Measurements from ENCODE around the gene ASXL3. TPM values are rescaled to one million over a fixed set of nuclear protein-coding genes. Genes with fewer than 3 reads are reported as not detected.

Gene ASXL3
- total and polyA plus RNA-seq, 2 donors from 2014 or later = 0.71 to 10.4 TPM

DNA sequence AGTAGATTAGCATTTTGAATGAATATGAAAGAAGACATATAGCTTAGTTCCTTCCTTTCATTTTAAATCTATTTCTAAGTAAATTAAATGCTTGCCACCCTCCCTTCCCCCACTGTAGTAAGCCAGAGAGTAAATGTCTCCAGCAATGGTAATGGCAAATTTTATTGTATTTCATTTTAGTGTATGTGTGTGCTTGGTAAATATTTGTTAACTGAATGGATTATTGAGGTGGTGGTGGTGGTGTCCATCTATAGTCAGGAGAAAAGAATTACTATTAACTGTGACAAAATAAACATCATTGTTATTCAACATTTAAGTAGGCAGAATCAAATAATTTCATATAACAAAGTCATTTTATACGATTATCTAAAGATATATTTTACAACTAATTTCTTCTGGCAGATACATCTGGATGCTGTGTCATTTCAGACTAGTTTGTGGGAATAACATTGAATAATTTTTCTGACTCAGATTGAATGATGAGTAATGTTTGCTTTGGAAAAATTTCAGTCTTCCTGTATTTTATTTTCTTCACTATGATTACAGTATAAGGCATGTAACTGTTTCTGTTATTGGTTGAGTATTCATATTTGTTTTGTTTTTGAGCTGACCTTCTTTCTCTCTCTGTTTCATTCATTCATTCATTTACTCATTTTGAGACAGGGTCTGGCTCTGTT is 18.3 kb downstream of the ASXL3 start:
- intact Hi-C loops (cut with DNase I) = no loop called here
- TF ChIP-seq, protein P1, sequence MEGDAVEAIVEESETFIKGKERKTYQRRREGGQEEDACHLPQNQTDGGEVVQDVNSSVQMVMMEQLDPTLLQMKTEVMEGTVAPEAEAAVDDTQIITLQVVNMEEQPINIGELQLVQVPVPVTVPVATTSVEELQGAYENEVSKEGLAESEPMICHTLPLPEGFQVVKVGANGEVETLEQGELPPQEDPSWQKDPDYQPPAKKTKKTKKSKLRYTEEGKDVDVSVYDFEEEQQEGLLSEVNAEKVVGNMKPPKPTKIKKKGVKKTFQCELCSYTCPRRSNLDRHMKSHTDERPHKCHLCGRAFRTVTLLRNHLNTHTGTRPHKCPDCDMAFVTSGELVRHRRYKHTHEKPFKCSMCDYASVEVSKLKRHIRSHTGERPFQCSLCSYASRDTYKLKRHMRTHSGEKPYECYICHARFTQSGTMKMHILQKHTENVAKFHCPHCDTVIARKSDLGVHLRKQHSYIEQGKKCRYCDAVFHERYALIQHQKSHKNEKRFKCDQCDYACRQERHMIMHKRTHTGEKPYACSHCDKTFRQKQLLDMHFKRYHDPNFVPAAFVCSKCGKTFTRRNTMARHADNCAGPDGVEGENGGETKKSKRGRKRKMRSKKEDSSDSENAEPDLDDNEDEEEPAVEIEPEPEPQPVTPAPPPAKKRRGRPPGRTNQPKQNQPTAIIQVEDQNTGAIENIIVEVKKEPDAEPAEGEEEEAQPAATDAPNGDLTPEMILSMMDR (IDR thresholded peaks at IDR 0.05; ENCODE audit: borderline replicate concordance, extremely low read depth, insufficient read depth) = no peak
- no peaks in the 10 kb centered on the region for H3K4me1 ChIP-seq (ENCODE audit: control insufficient read depth in 2 of 3, insufficient read depth in 2 of 3, low read depth in 1 of 3, low read length in 3 of 3)
- H3K4me3 ChIP-seq (ENCODE audit: low read length in 3 of 3) = no peak overlapping the region
- H3K36me3 ChIP-seq (ENCODE audit: control insufficient read depth in 2 of 3, insufficient read depth in 3 of 3, low read length in 3 of 3) = no peaks in the 10 kb centered on the region
- FAIRE-seq (no peak), DNase-seq (no peak)
- no peak overlapping the region for H3K27ac ChIP-seq (ENCODE audit: low read depth in 2 of 2, low read length in 2 of 2)
- H3K9ac ChIP-seq (ENCODE audit: low read length in 3 of 3) = no peak overlapping the region
- no peaks in the 10 kb centered on the region for H3K27me3 ChIP-seq (ENCODE audit: control insufficient read depth, insufficient read depth, low read length)
- no peaks in the 10 kb centered on the region for H3K9me3 ChIP-seq (ENCODE audit: control insufficient read depth in 2 of 3, insufficient read depth in 1 of 3, low read length in 3 of 3)

DNA sequence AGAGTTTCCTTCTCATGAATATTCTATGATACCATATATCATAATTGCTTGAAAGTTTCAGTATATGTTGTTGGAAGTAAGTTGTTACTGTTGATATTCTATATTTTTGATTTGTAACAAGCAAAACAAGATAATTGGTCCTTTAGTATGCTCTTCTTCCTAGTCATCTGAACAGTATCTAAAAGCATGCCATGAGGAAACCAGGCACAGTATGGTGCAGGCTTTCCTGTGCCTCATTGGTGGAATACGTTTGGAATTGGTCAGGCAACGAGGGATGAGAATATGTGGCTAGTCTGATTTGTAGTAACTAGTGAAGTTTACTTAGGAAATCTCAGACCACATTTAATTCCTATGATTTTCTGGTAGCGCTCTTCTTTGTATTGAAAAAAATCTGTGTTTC is 22.8 kb downstream of the ASXL3 start:
- Histone ChIP-seq H3K36me3 (ENCODE audit: control insufficient read depth in 2 of 3, insufficient read depth in 3 of 3, low read length in 3 of 3) (no peaks in the 10 kb centered on the region), H3K9ac (ENCODE audit: low read length in 3 of 3) (no peak overlapping the region), H3K27ac (ENCODE audit: low read depth in 2 of 2, low read length in 2 of 2) (no peak overlapping the region), H3K9me3 (ENCODE audit: control insufficient read depth in 2 of 3, insufficient read depth in 1 of 3, low read length in 3 of 3) (no peaks in the 10 kb centered on the region), H3K27me3 (ENCODE audit: control insufficient read depth, insufficient read depth, low read length) (no peaks in the 10 kb centered on the region), H3K4me1 (ENCODE audit: control insufficient read depth in 2 of 3, insufficient read depth in 2 of 3, low read depth in 1 of 3, low read length in 3 of 3) (no peaks in the 10 kb centered on the region), H3K4me3 (ENCODE audit: low read length in 3 of 3) (no peak overlapping the region)
- TF ChIP-seq, protein P1 (IDR thresholded peaks at IDR 0.05; ENCODE audit: borderline replicate concordance, extremely low read depth, insufficient read depth) = no peak
- DNase-seq (no peak), FAIRE-seq (no peak)
- intact Hi-C loops (cut with DNase I) = no loop called here

DNA sequence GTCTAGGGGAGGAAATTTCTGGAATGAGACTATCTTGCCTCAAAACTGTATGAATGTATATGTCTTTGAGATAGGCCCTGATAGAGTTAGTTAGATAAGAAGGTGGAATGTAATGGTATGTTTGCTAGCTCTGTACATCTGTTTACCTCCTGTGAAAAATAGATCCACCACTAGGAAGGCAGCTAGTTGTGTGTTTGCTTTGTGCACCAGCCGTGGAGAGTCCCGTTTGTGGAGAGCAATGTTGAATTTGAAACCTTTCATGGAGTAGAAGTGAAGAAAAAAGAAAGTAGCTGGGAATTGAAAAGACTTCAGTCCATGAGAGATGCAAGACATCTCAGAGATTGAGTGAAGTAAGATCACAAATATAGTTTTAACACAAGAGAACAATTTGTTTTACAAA is 25.4 kb downstream of the ASXL3 start:
- no peak for FAIRE-seq

More for the DNA sequence above, 25.4 kb downstream of the ASXL3 start:
- Histone ChIP-seq H3K9ac (ENCODE audit: low read length in 3 of 3) (no peak overlapping the region), H3K9me3 (ENCODE audit: control insufficient read depth in 2 of 3, insufficient read depth in 1 of 3, low read length in 3 of 3) (no peaks in the 10 kb centered on the region), H3K4me1 (ENCODE audit: control insufficient read depth in 2 of 3, insufficient read depth in 2 of 3, low read depth in 1 of 3, low read length in 3 of 3) (no peaks in the 10 kb centered on the region), H3K27me3 (ENCODE audit: control insufficient read depth, insufficient read depth, low read length) (no peaks in the 10 kb centered on the region), H3K36me3 (ENCODE audit: control insufficient read depth in 2 of 3, insufficient read depth in 3 of 3, low read length in 3 of 3) (no peaks in the 10 kb centered on the region), H3K27ac (ENCODE audit: low read depth in 2 of 2, low read length in 2 of 2) (no peak overlapping the region), H3K4me3 (ENCODE audit: low read length in 3 of 3) (no peak overlapping the region)
- intact Hi-C loops (cut with DNase I) = no loop called here
- TF ChIP-seq, protein P1 (IDR thresholded peaks at IDR 0.05; ENCODE audit: borderline replicate concordance, extremely low read depth, insufficient read depth) = no peak
- DNase-seq = peak in 2 of 5 donors; percentile 44 to 62

Measured in kidney (tissue), 14 donors.